K562 (cell line): ENCODE data around the gene GIGYF1.

Experiments
- ARID3B ChIP-seq: fragments of 250-450 bp; sonication (Bioruptor Pico); IDR thresholded peaks from 2 replicates; pipeline ENCODE4 v1.4.0; 2020; ENCODE audit warnings: borderline replicate concordance
- CTCF ChIP-seq, 3 experiments: IDR thresholded peaks in 2 of 3; conservative IDR thresholded peaks in 1 of 3; 2 replicates each; pipeline ENCODE4 v1.5.1; 2011 to 2012; ENCODE audit warnings: low read length in 3 of 3, mild to moderate bottlenecking in 3 of 3, control low read depth in 2 of 3, improper control_type of control experiment in 1 of 3, inconsistent platforms in 1 of 3, low read depth in 1 of 3, mixed read lengths in 1 of 3, moderate library complexity in 1 of 3; ENCODE audit not compliant: insufficient read depth in 2 of 3
- ELF4 ChIP-seq: fragments of 450-650 bp; formaldehyde crosslinking; IDR thresholded peaks from 2 replicates; pipeline ENCODE4 v1.4.0; 2022; ENCODE audit warnings: missing genetic modification characterization
- SMAD3 ChIP-seq: fragments of 450-650 bp; formaldehyde crosslinking; conservative IDR thresholded peaks from 2 replicates; pipeline ENCODE4 v1.4.0; 2020; ENCODE audit warnings: mild to moderate bottlenecking
- TARDBP ChIP-seq: fragments of 450-650 bp; IDR thresholded peaks from 2 replicates; pipeline ENCODE4 v1.6.1; 2016
- TBP ChIP-seq: optimal IDR thresholded peaks from 2 replicates; pipeline ENCODE3; 2011; ENCODE audit warnings: low read depth, low read length, improper control_type of control experiment
- ZNF644 ChIP-seq: fragments of 200-800 bp; sonication (Bioruptor generic); IDR thresholded peaks from 2 replicates; pipeline ENCODE4 v1.6.1; 2016; ENCODE audit warnings: low read depth, missing genetic modification characterization, missing compliant biosample characterization
- ZNF695 ChIP-seq: fragments of 450-650 bp; formaldehyde crosslinking; IDR thresholded peaks from 2 replicates; pipeline ENCODE4 v1.4.0; 2020; ENCODE audit warnings: mild to moderate bottlenecking, moderate library complexity
- TF ChIP-seq, protein P1 (sequence below): sonication (generic); formaldehyde crosslinking; IDR thresholded peaks from 2 replicates; pipeline ENCODE4 v1.8.0; 2023; ENCODE audit warnings: missing genetic modification reagents, mild to moderate bottlenecking, borderline replicate concordance

- TF ChIP-seq ZNF695 (CRISPR knock-in tag) (no peak), CTCF (IDR thresholded peaks at IDR 0.05 in 2 of 3, conservative IDR thresholded peaks at IDR 0.05 in 1 of 3; ENCODE audit: insufficient read depth in 2 of 3, low read depth in 1 of 3, low read length in 3 of 3) (no peak), ARID3B (CRISPR knock-in tag) (no peak), TARDBP (no peak), SMAD3 (CRISPR knock-in tag) (no peak), TBP (no peak), ELF4 (CRISPR knock-in tag) (no peak), ZNF644 (tag) (no peak)
- TF ChIP-seq, protein P1, sequence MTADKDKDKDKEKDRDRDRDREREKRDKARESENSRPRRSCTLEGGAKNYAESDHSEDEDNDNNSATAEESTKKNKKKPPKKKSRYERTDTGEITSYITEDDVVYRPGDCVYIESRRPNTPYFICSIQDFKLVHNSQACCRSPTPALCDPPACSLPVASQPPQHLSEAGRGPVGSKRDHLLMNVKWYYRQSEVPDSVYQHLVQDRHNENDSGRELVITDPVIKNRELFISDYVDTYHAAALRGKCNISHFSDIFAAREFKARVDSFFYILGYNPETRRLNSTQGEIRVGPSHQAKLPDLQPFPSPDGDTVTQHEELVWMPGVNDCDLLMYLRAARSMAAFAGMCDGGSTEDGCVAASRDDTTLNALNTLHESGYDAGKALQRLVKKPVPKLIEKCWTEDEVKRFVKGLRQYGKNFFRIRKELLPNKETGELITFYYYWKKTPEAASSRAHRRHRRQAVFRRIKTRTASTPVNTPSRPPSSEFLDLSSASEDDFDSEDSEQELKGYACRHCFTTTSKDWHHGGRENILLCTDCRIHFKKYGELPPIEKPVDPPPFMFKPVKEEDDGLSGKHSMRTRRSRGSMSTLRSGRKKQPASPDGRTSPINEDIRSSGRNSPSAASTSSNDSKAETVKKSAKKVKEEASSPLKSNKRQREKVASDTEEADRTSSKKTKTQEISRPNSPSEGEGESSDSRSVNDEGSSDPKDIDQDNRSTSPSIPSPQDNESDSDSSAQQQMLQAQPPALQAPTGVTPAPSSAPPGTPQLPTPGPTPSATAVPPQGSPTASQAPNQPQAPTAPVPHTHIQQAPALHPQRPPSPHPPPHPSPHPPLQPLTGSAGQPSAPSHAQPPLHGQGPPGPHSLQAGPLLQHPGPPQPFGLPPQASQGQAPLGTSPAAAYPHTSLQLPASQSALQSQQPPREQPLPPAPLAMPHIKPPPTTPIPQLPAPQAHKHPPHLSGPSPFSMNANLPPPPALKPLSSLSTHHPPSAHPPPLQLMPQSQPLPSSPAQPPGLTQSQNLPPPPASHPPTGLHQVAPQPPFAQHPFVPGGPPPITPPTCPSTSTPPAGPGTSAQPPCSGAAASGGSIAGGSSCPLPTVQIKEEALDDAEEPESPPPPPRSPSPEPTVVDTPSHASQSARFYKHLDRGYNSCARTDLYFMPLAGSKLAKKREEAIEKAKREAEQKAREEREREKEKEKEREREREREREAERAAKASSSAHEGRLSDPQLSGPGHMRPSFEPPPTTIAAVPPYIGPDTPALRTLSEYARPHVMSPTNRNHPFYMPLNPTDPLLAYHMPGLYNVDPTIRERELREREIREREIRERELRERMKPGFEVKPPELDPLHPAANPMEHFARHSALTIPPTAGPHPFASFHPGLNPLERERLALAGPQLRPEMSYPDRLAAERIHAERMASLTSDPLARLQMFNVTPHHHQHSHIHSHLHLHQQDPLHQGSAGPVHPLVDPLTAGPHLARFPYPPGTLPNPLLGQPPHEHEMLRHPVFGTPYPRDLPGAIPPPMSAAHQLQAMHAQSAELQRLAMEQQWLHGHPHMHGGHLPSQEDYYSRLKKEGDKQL (CRISPR knock-in tag) = no peak
Observed at GRCh38 chr7:100677308-100678267, 16.5 kb downstream of the GIGYF1 start.
